ENCODE results near the gene HINT3. TPM values are rescaled to one million over a fixed set of nuclear protein-coding genes. Genes with fewer than 3 reads are reported as not detected.

The HINT3 gene
- total and polyA plus RNA-seq, 4 donors: 5.6 to 17.4 (median 10.6) TPM

DNA sequence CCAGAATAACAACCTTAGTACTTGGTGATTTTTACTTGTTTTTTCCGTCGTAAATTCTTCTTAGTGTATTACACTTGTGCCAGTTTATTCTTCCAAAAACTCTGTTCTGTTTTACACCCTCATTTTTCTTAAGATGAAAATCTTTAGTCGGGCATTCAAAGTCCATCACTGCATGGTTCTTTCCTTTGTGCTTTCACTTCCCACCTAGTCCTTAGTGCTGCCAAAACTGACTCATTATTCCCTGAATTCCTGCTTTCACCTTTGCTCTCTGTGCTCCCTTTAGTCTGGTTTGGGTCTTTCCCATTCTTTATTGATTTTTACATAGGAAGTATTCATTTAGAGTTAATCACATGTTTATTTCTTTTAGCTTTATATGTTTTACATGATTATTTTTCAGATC is 33.1 kb downstream of the HINT3 start:
- Histone ChIP-seq H3K9me3 (ENCODE audit: control insufficient read depth in 4 of 4, low read length in 3 of 4) (no peaks in the 10 kb centered on the region), H3K4me1 (ENCODE audit: control insufficient read depth in 4 of 4, insufficient read depth in 4 of 4, low read length in 3 of 4) (peaks cover 2 to 39% (median 37%) of the 10 kb centered on the region in 4 donors), H3K27me3 (ENCODE audit: control insufficient read depth in 4 of 4, insufficient read depth in 4 of 4, low read length in 3 of 4) (no peaks in the 10 kb centered on the region), H3K27ac (ENCODE audit: low read depth in 1 of 2, low read length in 2 of 2) (peak overlapping the region; percentile 81 to 84), H3K4me3 (ENCODE audit: low read depth in 1 of 3, low read length in 3 of 3) (peak overlapping the region; percentile 19 to 59 (median 34)), H3K36me3 (ENCODE audit: control insufficient read depth in 4 of 4, insufficient read depth in 3 of 4, low read depth in 1 of 4, low read length in 3 of 4) (no peaks in the 10 kb centered on the region), H3K9ac (ENCODE audit: low read depth in 1 of 2, low read length in 2 of 2) (peak overlapping the region in 1 of 2 donors; percentile 63)
- 24% methylated on average over 3 of the region's 3 CpGs for WGBS
- TF ChIP-seq NR2F2 (IDR thresholded peaks at IDR 0.05) (peak; percentile 80), REST (IDR thresholded peaks at IDR 0.05) (peak; percentile 41), RXRA (IDR thresholded peaks at IDR 0.05) (peak; percentile 93), FOXA2 (IDR thresholded peaks at IDR 0.05) (no peak), EGR1 (IDR thresholded peaks at IDR 0.05; ENCODE audit: low read depth in 2 of 2) (peak in 1 of 2 donors; percentile 91), MAX (IDR thresholded peaks at IDR 0.05) (peak; percentile 95), FOXA1 (IDR thresholded peaks at IDR 0.05) (peak; percentile 61), GABPA (IDR thresholded peaks at IDR 0.05 in 1 of 2, conservative IDR thresholded peaks at IDR 0.05 in 1 of 2) (peak; percentile 30 to 54), YY1 (IDR thresholded peaks at IDR 0.05) (peak; percentile 61), HNF4G (IDR thresholded peaks at IDR 0.05) (peak; percentile 87), TAF1 (conservative IDR thresholded peaks at IDR 0.05) (peak; percentile 18), HNF4A (conservative IDR thresholded peaks at IDR 0.05) (peak; percentile 93 to 97), JUND (IDR thresholded peaks at IDR 0.05) (peak; percentile 96 to 97), RAD21 (IDR thresholded peaks at IDR 0.05) (peak in 1 of 2 donors; percentile 6), SP1 (IDR thresholded peaks at IDR 0.05) (peak; percentile 93)
- TF ChIP-seq, protein P1, sequence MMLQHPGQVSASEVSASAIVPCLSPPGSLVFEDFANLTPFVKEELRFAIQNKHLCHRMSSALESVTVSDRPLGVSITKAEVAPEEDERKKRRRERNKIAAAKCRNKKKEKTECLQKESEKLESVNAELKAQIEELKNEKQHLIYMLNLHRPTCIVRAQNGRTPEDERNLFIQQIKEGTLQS (IDR thresholded peaks at IDR 0.05): peak; percentile 89
- TF ChIP-seq, protein P2, sequence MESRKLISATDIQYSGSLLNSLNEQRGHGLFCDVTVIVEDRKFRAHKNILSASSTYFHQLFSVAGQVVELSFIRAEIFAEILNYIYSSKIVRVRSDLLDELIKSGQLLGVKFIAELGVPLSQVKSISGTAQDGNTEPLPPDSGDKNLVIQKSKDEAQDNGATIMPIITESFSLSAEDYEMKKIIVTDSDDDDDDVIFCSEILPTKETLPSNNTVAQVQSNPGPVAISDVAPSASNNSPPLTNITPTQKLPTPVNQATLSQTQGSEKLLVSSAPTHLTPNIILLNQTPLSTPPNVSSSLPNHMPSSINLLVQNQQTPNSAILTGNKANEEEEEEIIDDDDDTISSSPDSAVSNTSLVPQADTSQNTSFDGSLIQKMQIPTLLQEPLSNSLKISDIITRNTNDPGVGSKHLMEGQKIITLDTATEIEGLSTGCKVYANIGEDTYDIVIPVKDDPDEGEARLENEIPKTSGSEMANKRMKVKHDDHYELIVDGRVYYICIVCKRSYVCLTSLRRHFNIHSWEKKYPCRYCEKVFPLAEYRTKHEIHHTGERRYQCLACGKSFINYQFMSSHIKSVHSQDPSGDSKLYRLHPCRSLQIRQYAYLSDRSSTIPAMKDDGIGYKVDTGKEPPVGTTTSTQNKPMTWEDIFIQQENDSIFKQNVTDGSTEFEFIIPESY (IDR thresholded peaks at IDR 0.05): peak; percentile 49
- TF ChIP-seq, protein P3, sequence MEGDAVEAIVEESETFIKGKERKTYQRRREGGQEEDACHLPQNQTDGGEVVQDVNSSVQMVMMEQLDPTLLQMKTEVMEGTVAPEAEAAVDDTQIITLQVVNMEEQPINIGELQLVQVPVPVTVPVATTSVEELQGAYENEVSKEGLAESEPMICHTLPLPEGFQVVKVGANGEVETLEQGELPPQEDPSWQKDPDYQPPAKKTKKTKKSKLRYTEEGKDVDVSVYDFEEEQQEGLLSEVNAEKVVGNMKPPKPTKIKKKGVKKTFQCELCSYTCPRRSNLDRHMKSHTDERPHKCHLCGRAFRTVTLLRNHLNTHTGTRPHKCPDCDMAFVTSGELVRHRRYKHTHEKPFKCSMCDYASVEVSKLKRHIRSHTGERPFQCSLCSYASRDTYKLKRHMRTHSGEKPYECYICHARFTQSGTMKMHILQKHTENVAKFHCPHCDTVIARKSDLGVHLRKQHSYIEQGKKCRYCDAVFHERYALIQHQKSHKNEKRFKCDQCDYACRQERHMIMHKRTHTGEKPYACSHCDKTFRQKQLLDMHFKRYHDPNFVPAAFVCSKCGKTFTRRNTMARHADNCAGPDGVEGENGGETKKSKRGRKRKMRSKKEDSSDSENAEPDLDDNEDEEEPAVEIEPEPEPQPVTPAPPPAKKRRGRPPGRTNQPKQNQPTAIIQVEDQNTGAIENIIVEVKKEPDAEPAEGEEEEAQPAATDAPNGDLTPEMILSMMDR (IDR thresholded peaks at IDR 0.05; ENCODE audit: low read depth, low read length, missing input control): no peak
- DNase-seq (ENCODE audit: low spot score): no peak
